Lower lobe of right lung (tissue), 2 donors: ENCODE data around the gene PRSS38. TPM values are rescaled to one million over a fixed set of nuclear protein-coding genes. Genes with fewer than 3 reads are reported as not detected.
A peak's percentile ranks its signal among the peaks of the same experiment; 100 is the strongest.

ENCODE experiments used
- ATAC-seq, 2 donors: fragments of 200-7000 bp; cut with Tn5 transposase; one replicate each; pipeline ENCODE4 v1.9.1; 2020 to 2022; ENCODE audit warnings: mild to moderate bottlenecking in 2 of 2, moderate library complexity in 2 of 2
- DNase-seq: peaks from one replicate; pipeline ENCODE4 v3.0.0-alpha.2; 2020
- H3K27ac ChIP-seq: fragments of 200-600 bp; one replicate; pipeline ENCODE4 v1.8.0; 2022
- H3K27me3 ChIP-seq: fragments of 200-600 bp; one replicate; pipeline ENCODE4 v1.8.0; 2022; ENCODE audit warnings: low read depth
- H3K36me3 ChIP-seq: fragments of 200-600 bp; one replicate; pipeline ENCODE4 v1.8.0; 2022; ENCODE audit warnings: mild to moderate bottlenecking
- H3K4me1 ChIP-seq: fragments of 200-600 bp; one replicate; pipeline ENCODE4 v1.8.0; 2022
- H3K4me3 ChIP-seq: fragments of 200-600 bp; one replicate; pipeline ENCODE4 v1.8.0; 2022; ENCODE audit warnings: mild to moderate bottlenecking
- H3K9me3 ChIP-seq: fragments of 200-600 bp; one replicate; pipeline ENCODE4 v1.8.0; 2022
- intact Hi-C: fragments of 100-400 bp; cut with DNase I; formaldehyde crosslinking; loops from one replicate; pipeline ENCODE4 v1.11.0; 2022
- long read RNA-seq: library from polyadenylated mRNA; unstranded; transcript quantifications from one replicate; pipeline ENCODE4 v2.0.0, GENCODE V29; 2021
- total RNA-seq: library from RNA; stranded (reverse); fragmentation: NEBNext Ultra II Directional; extraction: Animal tissue kit (Norgen Biotek cat#: 25700); gene quantifications from one replicate; pipeline ENCODE4 v1.2.1, GENCODE V29; 2021
- TF ChIP-seq, protein P1 (sequence below): fragments of 200-600 bp; IDR thresholded peaks from one replicate; pipeline ENCODE4 v1.8.0; 2022; ENCODE audit warnings: antibody characterized with exemption, mild to moderate bottlenecking
- donor health status: DM: no; HTN: yes; CAD: no; lungs with severe emphysema.

Gene PRSS38
- not detected for total RNA-seq
- long read RNA-seq: 0 reads

DNA sequence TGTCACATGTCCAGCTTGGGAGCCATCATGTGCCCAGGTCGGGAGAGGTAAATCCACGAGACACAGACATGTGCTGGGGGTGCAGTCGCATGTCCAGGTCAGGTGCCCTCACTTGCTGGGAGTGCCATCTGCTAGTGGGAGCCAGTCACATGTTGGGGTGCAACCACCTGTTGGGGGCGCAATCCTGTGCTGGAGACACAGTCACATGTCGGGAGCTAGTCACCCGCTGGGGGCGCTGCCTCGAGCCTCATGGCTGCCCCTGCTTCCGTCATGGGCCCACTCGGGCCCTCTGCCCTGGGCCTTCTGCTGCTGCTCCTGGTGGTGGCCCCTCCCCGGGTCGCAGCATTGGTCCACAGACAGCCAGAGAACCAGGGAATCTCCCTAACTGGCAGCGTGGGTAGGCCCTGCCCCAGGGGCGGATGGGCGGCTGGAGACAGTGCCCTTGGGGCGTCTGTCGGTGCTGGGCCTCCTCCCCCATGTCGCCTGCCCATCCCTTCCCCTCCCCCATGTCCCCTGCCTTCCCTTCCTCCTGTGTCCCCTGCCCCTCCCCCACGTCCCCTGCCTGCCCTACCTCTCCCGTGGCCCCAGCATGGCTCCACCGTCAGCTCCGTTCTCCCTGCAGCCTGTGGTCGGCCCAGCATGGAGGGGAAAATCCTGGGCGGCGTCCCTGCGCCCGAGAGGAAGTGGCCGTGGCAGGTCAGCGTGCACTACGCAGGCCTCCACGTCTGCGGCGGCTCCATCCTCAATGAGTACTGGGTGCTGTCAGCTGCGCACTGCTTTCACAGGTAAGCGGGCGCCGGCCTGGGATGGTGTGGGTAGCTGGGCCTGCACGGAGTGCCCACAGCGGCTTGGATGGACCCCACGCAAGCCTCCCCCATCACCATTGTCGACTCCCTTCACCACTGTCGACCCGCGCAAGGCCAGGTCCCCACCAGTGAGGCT, at the start of gene PRSS38:
TSS of gene PRSS38 (plus strand) at position 208 of the 942 bp plus-strand sequence. CDS start at position 250, 42 bp downstream.
- Histone ChIP-seq H3K4me3 (no peak within 1 kb of the TSS), H3K27me3 (no peaks in the 10 kb centered on the region), H3K36me3 (no peaks in the 10 kb centered on the region), H3K9me3 (peaks cover 14% of the 10 kb centered on the region), H3K27ac (no peak within 1 kb of the TSS), H3K4me1 (no peaks in the 10 kb centered on the region)
- DNase-seq: no peak
- intact Hi-C loops: no loop called here
- ATAC-seq: peak in 1 of 2 donors; percentile 35
- TF ChIP-seq, protein P1, sequence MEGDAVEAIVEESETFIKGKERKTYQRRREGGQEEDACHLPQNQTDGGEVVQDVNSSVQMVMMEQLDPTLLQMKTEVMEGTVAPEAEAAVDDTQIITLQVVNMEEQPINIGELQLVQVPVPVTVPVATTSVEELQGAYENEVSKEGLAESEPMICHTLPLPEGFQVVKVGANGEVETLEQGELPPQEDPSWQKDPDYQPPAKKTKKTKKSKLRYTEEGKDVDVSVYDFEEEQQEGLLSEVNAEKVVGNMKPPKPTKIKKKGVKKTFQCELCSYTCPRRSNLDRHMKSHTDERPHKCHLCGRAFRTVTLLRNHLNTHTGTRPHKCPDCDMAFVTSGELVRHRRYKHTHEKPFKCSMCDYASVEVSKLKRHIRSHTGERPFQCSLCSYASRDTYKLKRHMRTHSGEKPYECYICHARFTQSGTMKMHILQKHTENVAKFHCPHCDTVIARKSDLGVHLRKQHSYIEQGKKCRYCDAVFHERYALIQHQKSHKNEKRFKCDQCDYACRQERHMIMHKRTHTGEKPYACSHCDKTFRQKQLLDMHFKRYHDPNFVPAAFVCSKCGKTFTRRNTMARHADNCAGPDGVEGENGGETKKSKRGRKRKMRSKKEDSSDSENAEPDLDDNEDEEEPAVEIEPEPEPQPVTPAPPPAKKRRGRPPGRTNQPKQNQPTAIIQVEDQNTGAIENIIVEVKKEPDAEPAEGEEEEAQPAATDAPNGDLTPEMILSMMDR: no peak

DNA sequence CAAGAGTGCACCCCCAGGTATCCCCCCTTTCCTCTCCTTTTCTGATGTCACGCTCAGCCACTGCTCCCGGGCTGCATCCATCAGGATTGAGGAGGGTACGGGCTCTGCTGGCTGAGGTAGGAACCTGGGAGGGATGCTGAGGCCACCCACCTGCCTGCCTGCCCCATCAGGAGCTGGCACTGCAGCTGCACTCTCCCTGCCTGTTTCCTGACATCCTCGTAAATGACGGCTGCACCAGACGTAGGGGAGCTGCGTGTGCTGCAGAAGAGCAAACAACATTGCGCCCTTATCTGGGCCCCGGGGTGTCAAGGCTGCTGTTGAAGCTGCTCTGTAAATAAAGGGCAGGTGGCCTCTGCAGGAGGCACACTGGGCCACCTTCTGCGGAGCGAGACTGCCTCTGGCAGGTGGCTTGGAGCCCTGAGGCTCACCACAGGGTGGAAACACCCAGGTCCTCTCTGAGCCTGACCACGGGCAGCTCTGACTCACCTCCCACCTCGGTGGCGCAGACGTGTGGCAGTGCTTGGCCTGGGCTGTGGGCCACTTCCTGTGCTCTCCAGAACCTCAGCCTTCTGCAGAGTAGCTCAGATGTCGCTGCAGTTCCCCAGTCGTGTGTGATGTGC, 49.4 kb upstream of the PRSS38 start:
- no peak overlapping the region for H3K4me3 ChIP-seq
- peak; percentile 42 to 57 for ATAC-seq
- intact Hi-C loops: loop anchor here (10.0 kb wide), 1 partner anchor 169 kb away; no protein-coding TSS in a partner anchor
- H3K36me3 ChIP-seq: peaks cover 50% of the 10 kb centered on the region
- no peak overlapping the region for H3K27ac ChIP-seq
- no peaks in the 10 kb centered on the region for H3K27me3 ChIP-seq
- peak; percentile 38 for DNase-seq
- H3K9me3 ChIP-seq: no peaks in the 10 kb centered on the region
- H3K4me1 ChIP-seq: peaks cover 49% of the 10 kb centered on the region
- TF ChIP-seq, protein P1: no peak

- Histone ChIP-seq H3K27ac (peak overlapping the region; percentile 15), H3K27me3 (no peaks in the 10 kb centered on the region), H3K4me1 (peaks cover 45% of the 10 kb centered on the region), H3K9me3 (no peaks in the 10 kb centered on the region), H3K36me3 (peaks cover 45% of the 10 kb centered on the region), H3K4me3 (no peak overlapping the region)
- ATAC-seq (no peak), DNase-seq (no peak)
- TF ChIP-seq, protein P1: no peak
- intact Hi-C loops: loop anchor here (10.0 kb wide), 1 partner anchor 168 kb away; no protein-coding TSS in a partner anchor
Observed at GRCh38 chr1:227766653-227767277, 48.7 kb upstream of the PRSS38 start.

- TF ChIP-seq, protein P1: no peak
- Histone ChIP-seq H3K27me3 (no peaks in the 10 kb centered on the region), H3K36me3 (peaks cover 41% of the 10 kb centered on the region), H3K27ac (no peak overlapping the region), H3K4me1 (peaks cover 37% of the 10 kb centered on the region), H3K4me3 (no peak overlapping the region), H3K9me3 (no peaks in the 10 kb centered on the region)
- intact Hi-C loops: loop anchor here (10.0 kb wide), 1 partner anchor 167 kb away; no protein-coding TSS in a partner anchor
- ATAC-seq: no peak
- no peak for DNase-seq
Observed at GRCh38 chr1:227767401-227768124, 47.9 kb upstream of the PRSS38 start.

DNA sequence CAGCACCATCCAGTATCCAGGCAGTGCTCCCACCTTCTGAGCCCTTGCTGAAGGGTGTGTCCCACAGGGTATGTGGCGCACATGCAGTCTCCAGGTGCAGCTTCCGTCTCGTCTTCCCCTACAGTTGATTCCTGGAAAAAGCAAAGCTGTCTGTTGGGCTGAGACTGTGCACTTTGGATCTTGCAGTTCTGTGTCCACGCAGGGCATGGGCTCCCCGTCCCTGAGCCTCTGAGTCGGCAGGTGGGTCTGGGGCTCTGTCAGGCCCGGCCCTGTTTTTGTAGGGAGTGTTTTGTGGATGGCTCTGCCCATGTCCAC, 47.4 kb upstream of the PRSS38 start:
- Histone ChIP-seq H3K36me3 (peaks cover 41% of the 10 kb centered on the region), H3K4me3 (no peak overlapping the region), H3K9me3 (no peaks in the 10 kb centered on the region), H3K27ac (no peak overlapping the region), H3K4me1 (peaks cover 32% of the 10 kb centered on the region), H3K27me3 (no peaks in the 10 kb centered on the region)
- no peak for DNase-seq
- TF ChIP-seq, protein P1: no peak
- no peak for ATAC-seq
- intact Hi-C loops: loop anchor here (10.0 kb wide), 1 partner anchor 167 kb away; no protein-coding TSS in a partner anchor
